ENCODE data around the gene KDM1A. TPM values are rescaled to one million over a fixed set of nuclear protein-coding genes. Genes with fewer than 3 reads are reported as not detected.
A peak's percentile ranks its signal among the peaks of the same experiment; 100 is the strongest.

The KDM1A gene
- 10 to 100 TPM; 57.5 to 59.9 TPM for total RNA-seq
- 49.4 TPM for polyA plus RNA-seq

- peak; percentile 83 to 94 (median 89) for DNase-seq
- H3K27ac Mint-ChIP-seq = peak within 1 kb of the TSS; percentile 66 to 97 (median 93)
- H3K9me3 Mint-ChIP-seq = peaks cover 0 to 7% (median 5%) of the 10 kb centered on the region in 5 donors
- CTCF ChIA-PET = no interaction called here
- H3K4me3 ChIP-seq (ENCODE audit: low read length) = peak within 1 kb of the TSS; percentile 93
- peak within 1 kb of the TSS; percentile 77 for H3K27ac ChIP-seq (ENCODE audit: low read depth, low read length)
- H3K36me3 Mint-ChIP-seq = peaks cover 6 to 11% (median 7%) of the 10 kb centered on the region in 3 donors
- H3K4me1 Mint-ChIP-seq = peaks cover 37 to 51% (median 50%) of the 10 kb centered on the region in 3 donors
- peaks cover 10% of the 10 kb centered on the region for H3K4me1 ChIP-seq (ENCODE audit: insufficient read depth, low read length)
- H3K27me3 ChIP-seq (ENCODE audit: insufficient read depth, low read length, poor library complexity, severe bottlenecking) = no peaks in the 10 kb centered on the region
- H3K9me3 ChIP-seq (ENCODE audit: low read length) = peaks cover 5% of the 10 kb centered on the region
- H3K4me3 Mint-ChIP-seq = peak within 1 kb of the TSS; percentile 96 to 99 (median 98)
- H3K36me3 ChIP-seq (ENCODE audit: insufficient read depth, low read length) = no peaks in the 10 kb centered on the region
- POLR2A ChIA-PET = no interaction called here
- no peaks in the 10 kb centered on the region for H3K27me3 Mint-ChIP-seq
Observed at GRCh38 chr1:23019094-23019862, at the start of gene KDM1A. KDM1A (plus strand) TSS chr1:23019468; CDS start chr1:23019597, 129 bp downstream.

- no peak for DNase-seq
- peaks cover 0 to 7% (median 0%) of the 10 kb centered on the region in 3 donors for H3K36me3 Mint-ChIP-seq
- Histone ChIP-seq H3K36me3 (ENCODE audit: insufficient read depth, low read length) (no peaks in the 10 kb centered on the region), H3K27ac (ENCODE audit: low read depth, low read length) (no peak overlapping the region), H3K27me3 (ENCODE audit: insufficient read depth, low read length, poor library complexity, severe bottlenecking) (peaks cover 13% of the 10 kb centered on the region), H3K9me3 (ENCODE audit: low read length) (no peaks in the 10 kb centered on the region), H3K4me3 (ENCODE audit: low read length) (no peak overlapping the region), H3K4me1 (ENCODE audit: insufficient read depth, low read length) (no peaks in the 10 kb centered on the region)
- H3K27me3 Mint-ChIP-seq = peaks cover 19 to 71% of the 10 kb centered on the region in 2 donors
- ChIA-PET POLR2A (no interaction called here), CTCF (no interaction called here)
- no peak overlapping the region for H3K27ac Mint-ChIP-seq
- H3K4me1 Mint-ChIP-seq = no peaks in the 10 kb centered on the region
- H3K9me3 Mint-ChIP-seq = peaks cover 5 to 13% (median 10%) of the 10 kb centered on the region in 5 donors
- H3K4me3 Mint-ChIP-seq = no peak overlapping the region
Observed at GRCh38 chr1:22970096-22970495, 49.2 kb upstream of the KDM1A start.

GRCh38 chr1:22971161-22971560 is 48.1 kb upstream of the KDM1A start:
- POLR2A ChIA-PET = no interaction called here
- Histone ChIP-seq H3K36me3 (ENCODE audit: insufficient read depth, low read length) (no peaks in the 10 kb centered on the region), H3K4me3 (ENCODE audit: low read length) (no peak overlapping the region), H3K4me1 (ENCODE audit: insufficient read depth, low read length) (no peaks in the 10 kb centered on the region), H3K9me3 (ENCODE audit: low read length) (no peaks in the 10 kb centered on the region), H3K27ac (ENCODE audit: low read depth, low read length) (no peak overlapping the region), H3K27me3 (ENCODE audit: insufficient read depth, low read length, poor library complexity, severe bottlenecking) (peaks cover 13% of the 10 kb centered on the region)
- CTCF ChIA-PET = interaction anchor here (1.0 kb wide), 1 partner anchor 14 kb away, joined by 4 read pairs; no protein-coding TSS in a partner anchor
- H3K27ac Mint-ChIP-seq = peak overlapping the region in 1 of 8 donors; percentile 63
- no peak overlapping the region for H3K4me3 Mint-ChIP-seq
- no peaks in the 10 kb centered on the region for H3K4me1 Mint-ChIP-seq
- peaks cover 25 to 72% of the 10 kb centered on the region in 2 donors for H3K27me3 Mint-ChIP-seq
- peaks cover 5 to 8% (median 7%) of the 10 kb centered on the region in 5 donors for H3K9me3 Mint-ChIP-seq
- DNase-seq = no peak
- H3K36me3 Mint-ChIP-seq = peaks cover 0 to 7% (median 0%) of the 10 kb centered on the region in 3 donors

- peaks cover 16% of the 10 kb centered on the region for H3K27me3 ChIP-seq (ENCODE audit: insufficient read depth, low read length, poor library complexity, severe bottlenecking)
- no peak overlapping the region for H3K27ac ChIP-seq (ENCODE audit: low read depth, low read length)
- no peaks in the 10 kb centered on the region for H3K4me1 ChIP-seq (ENCODE audit: insufficient read depth, low read length)
- no peak for DNase-seq
- H3K9me3 Mint-ChIP-seq = peaks cover 0 to 1% (median under 1%) of the 10 kb centered on the region in 5 donors
- ChIA-PET CTCF (interaction anchor here (1.0 kb wide), 1 partner anchor 14 kb away, joined by 4 read pairs; no protein-coding TSS in a partner anchor), POLR2A (no interaction called here)
- H3K27me3 Mint-ChIP-seq = peaks cover 28 to 72% of the 10 kb centered on the region in 2 donors
- H3K36me3 ChIP-seq (ENCODE audit: insufficient read depth, low read length) = no peaks in the 10 kb centered on the region
- no peak overlapping the region for H3K4me3 ChIP-seq (ENCODE audit: low read length)
- H3K4me3 Mint-ChIP-seq = no peak overlapping the region
- H3K36me3 Mint-ChIP-seq = peaks cover 0 to under 1% (median 0%) of the 10 kb centered on the region in 3 donors
- H3K4me1 Mint-ChIP-seq = no peaks in the 10 kb centered on the region
- no peaks in the 10 kb centered on the region for H3K9me3 ChIP-seq (ENCODE audit: low read length)
- peak overlapping the region in 1 of 8 donors; percentile 58 for H3K27ac Mint-ChIP-seq
Observed at GRCh38 chr1:22971611-22972405, 47.5 kb upstream of the KDM1A start.

- Mint-ChIP-seq H3K4me1 (no peaks in the 10 kb centered on the region), H3K36me3 (no peaks in the 10 kb centered on the region), H3K9me3 (no peaks in the 10 kb centered on the region), H3K4me3 (no peak within 1 kb of the TSS), H3K27me3 (peaks cover 32 to 71% of the 10 kb centered on the region in 2 donors), H3K27ac (peak within 1 kb of the TSS in 1 of 8 donors; percentile 58)
- no peaks in the 10 kb centered on the region for H3K4me1 ChIP-seq (ENCODE audit: insufficient read depth, low read length)
- no peak within 1 kb of the TSS for H3K27ac ChIP-seq (ENCODE audit: low read depth, low read length)
- ChIA-PET POLR2A (no interaction called here), CTCF (interaction anchor here (2.1 kb wide), 1 partner anchor 9 kb away, joined by 8 read pairs; no protein-coding TSS in a partner anchor)
- no peak for DNase-seq
- no peak within 1 kb of the TSS for H3K4me3 ChIP-seq (ENCODE audit: low read length)
- peaks cover 17% of the 10 kb centered on the region for H3K27me3 ChIP-seq (ENCODE audit: insufficient read depth, low read length, poor library complexity, severe bottlenecking)
- H3K36me3 ChIP-seq (ENCODE audit: insufficient read depth, low read length) = no peaks in the 10 kb centered on the region
- H3K9me3 ChIP-seq (ENCODE audit: low read length) = no peaks in the 10 kb centered on the region
Observed at GRCh38 chr1:22972760-22973159, 46.5 kb upstream of the KDM1A start, which contains the start of gene LACTBL1. LACTBL1 (minus strand) TSS chr1:22972866; CDS start chr1:22972316, 550 bp downstream.

GRCh38 chr1:22975694-22976093 is 43.6 kb upstream of the KDM1A start:
- Mint-ChIP-seq H3K27ac (no peak overlapping the region), H3K27me3 (peaks cover 23 to 47% of the 10 kb centered on the region in 2 donors), H3K9me3 (no peaks in the 10 kb centered on the region), H3K4me3 (no peak overlapping the region), H3K4me1 (no peaks in the 10 kb centered on the region), H3K36me3 (no peaks in the 10 kb centered on the region)
- POLR2A ChIA-PET = no interaction called here
- Histone ChIP-seq H3K9me3 (ENCODE audit: low read length) (no peaks in the 10 kb centered on the region), H3K27ac (ENCODE audit: low read depth, low read length) (no peak overlapping the region), H3K27me3 (ENCODE audit: insufficient read depth, low read length, poor library complexity, severe bottlenecking) (peaks cover 10% of the 10 kb centered on the region), H3K36me3 (ENCODE audit: insufficient read depth, low read length) (no peaks in the 10 kb centered on the region), H3K4me3 (ENCODE audit: low read length) (no peak overlapping the region), H3K4me1 (ENCODE audit: insufficient read depth, low read length) (no peaks in the 10 kb centered on the region)
- DNase-seq = no peak
- CTCF ChIA-PET = no interaction called here

- DNase-seq = no peak
- ChIA-PET POLR2A (no interaction called here), CTCF (no interaction called here)
- peak overlapping the region in 1 of 8 donors; percentile 11 for H3K27ac Mint-ChIP-seq
- H3K9me3 ChIP-seq (ENCODE audit: low read length) = no peaks in the 10 kb centered on the region
- no peaks in the 10 kb centered on the region for H3K9me3 Mint-ChIP-seq
- H3K36me3 Mint-ChIP-seq = no peaks in the 10 kb centered on the region
- H3K27me3 Mint-ChIP-seq = peaks cover 22 to 43% of the 10 kb centered on the region in 2 donors
- no peak overlapping the region for H3K4me3 Mint-ChIP-seq
- no peak overlapping the region for H3K4me3 ChIP-seq (ENCODE audit: low read length)
- H3K27ac ChIP-seq (ENCODE audit: low read depth, low read length) = no peak overlapping the region
- H3K27me3 ChIP-seq (ENCODE audit: insufficient read depth, low read length, poor library complexity, severe bottlenecking) = peaks cover 10% of the 10 kb centered on the region
- H3K4me1 Mint-ChIP-seq = no peaks in the 10 kb centered on the region
- H3K36me3 ChIP-seq (ENCODE audit: insufficient read depth, low read length) = no peaks in the 10 kb centered on the region
- H3K4me1 ChIP-seq (ENCODE audit: insufficient read depth, low read length) = no peaks in the 10 kb centered on the region
Observed at GRCh38 chr1:22976127-22976460, 43.2 kb upstream of the KDM1A start.
